ENCODE measurements around the gene SOBP.
"Not testable (repeated sequence)": the region's sequence is repeated elsewhere in the genome, so short reads cannot be mapped to it uniquely, and the experiment has no call there.

- not testable (repeated sequence) for TF ChIP-seq PATZ1 (CRISPR knock-in tag; IDR thresholded peaks at IDR 0.05; ENCODE audit: borderline replicate concordance); ZNF565 (CRISPR knock-in tag; conservative IDR thresholded peaks at IDR 0.05; ENCODE audit: low read depth); CSDC2 (CRISPR knock-in tag; IDR thresholded peaks at IDR 0.05); ZNF8 (CRISPR knock-in tag; IDR thresholded peaks at IDR 0.05); SNAI2 (CRISPR knock-in tag; IDR thresholded peaks at IDR 0.05); TCF4 (CRISPR knock-in tag; IDR thresholded peaks at IDR 0.05; ENCODE audit: borderline replicate concordance); BACH2 (CRISPR knock-in tag; IDR thresholded peaks at IDR 0.05; ENCODE audit: borderline replicate concordance); OSR1 (CRISPR knock-in tag; IDR thresholded peaks at IDR 0.05); RARB (CRISPR knock-in tag; IDR thresholded peaks at IDR 0.05); ZC3H10 (CRISPR knock-in tag; IDR thresholded peaks at IDR 0.05); ESRRG (CRISPR knock-in tag; IDR thresholded peaks at IDR 0.05); ISL1 (CRISPR knock-in tag; IDR thresholded peaks at IDR 0.05)
- TF ChIP-seq, protein P1, sequence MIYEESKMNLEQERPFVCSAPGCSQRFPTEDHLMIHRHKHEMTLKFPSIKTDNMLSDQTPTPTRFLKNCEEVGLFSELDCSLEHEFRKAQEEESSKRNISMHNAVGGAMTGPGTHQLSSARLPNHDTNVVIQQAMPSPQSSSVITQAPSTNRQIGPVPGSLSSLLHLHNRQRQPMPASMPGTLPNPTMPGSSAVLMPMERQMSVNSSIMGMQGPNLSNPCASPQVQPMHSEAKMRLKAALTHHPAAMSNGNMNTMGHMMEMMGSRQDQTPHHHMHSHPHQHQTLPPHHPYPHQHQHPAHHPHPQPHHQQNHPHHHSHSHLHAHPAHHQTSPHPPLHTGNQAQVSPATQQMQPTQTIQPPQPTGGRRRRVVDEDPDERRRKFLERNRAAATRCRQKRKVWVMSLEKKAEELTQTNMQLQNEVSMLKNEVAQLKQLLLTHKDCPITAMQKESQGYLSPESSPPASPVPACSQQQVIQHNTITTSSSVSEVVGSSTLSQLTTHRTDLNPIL (CRISPR knock-in tag; IDR thresholded peaks at IDR 0.05; ENCODE audit: low read depth): not testable (repeated sequence)
Observed at GRCh38 chr6:107475826-107476225, 14.1 kb upstream of the SOBP start.

Measured in SK-N-SH treated with all-trans-retinoic acid at 6 μM for 48 hours (cell line).